ENCODE results near the gene FASN.

The FASN gene

DNA sequence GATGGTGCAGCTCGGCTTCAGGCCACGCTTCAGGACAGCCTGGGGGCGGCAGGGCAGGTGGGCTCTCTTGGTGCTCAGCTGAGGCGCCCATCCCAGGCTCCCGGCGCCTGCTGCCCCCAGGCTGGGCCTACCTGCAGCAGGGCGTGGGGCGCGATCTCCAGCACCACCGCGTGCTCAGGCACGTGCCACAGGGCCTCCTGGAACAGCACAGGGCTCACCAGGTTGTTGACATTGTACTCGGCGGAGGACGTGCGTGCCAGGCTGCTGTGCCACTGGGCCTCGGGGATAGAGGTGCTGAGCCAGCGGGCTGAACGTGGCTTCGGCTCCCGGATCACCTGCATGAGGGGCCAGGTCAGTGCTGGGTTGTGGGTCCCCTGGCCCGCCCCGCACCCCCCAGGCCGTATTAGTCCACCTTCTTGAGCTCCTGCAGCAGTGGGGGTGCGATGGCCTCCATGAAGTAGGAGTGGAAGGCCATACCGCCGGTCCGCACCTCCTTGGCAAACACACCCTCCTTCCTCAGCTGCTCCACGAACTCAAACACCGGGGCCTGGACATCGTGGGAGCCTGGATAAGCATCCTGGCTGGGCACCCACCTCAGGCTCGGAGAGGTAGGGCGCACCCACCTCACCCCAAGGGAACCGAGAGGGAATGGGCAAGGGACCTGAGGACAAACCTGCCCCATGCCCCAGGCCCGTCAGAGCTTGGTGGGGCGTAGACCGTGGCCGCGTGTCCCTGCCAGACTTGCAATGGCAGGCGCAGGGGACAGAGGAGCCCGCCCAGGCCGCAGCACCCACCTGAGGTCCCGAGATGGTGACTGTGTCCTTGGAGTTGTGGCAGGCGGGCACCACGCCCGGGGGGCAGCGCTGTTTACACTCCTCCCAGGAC lies 9.0 kb downstream of the FASN start:
- DNase-seq (ENCODE audit: low spot score) = no peak

DNA sequence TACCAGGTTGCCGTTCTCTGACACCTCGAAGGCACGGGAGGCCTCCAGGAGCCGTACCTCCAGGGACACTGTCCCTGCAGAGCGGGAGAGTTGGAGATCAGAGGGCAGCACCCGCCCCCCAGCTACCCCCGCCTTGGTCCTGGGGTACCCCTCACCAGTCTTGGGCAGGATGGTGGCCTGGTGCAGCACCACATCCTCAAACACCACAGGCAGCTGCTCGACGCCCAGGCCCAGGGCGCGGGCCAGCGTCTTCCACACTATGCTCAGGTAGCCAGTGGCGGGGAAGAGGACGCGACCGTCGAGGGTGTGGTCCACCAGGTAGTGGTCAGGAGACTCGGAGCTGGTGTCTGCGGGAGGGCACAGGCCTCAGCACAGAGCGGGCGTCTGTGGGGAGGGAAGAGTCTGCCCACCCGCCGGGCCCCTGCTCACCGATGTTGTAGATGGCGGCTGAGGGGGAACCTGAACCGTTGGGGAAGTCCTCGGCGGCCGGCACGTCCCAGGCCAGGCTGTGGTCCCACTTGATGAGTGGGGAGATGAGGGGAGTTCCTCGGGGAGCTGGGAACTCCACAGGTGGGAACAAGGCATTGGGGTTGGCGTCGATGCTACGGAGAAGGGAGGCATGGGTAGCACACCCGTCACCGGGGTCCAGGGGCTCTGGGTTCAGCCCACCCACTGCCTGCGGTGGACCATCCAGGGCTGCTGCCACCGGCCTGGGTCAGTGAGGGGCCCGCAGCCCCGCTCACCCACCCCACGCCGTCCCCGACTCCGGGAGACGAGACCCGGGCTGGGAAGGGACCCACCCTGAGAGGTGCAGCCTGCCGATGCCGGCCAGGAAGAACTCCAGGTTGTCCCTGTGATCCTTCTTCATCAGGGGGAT lies 9.8 kb downstream of the FASN start:
- no peak for DNase-seq (ENCODE audit: low spot score)

DNA sequence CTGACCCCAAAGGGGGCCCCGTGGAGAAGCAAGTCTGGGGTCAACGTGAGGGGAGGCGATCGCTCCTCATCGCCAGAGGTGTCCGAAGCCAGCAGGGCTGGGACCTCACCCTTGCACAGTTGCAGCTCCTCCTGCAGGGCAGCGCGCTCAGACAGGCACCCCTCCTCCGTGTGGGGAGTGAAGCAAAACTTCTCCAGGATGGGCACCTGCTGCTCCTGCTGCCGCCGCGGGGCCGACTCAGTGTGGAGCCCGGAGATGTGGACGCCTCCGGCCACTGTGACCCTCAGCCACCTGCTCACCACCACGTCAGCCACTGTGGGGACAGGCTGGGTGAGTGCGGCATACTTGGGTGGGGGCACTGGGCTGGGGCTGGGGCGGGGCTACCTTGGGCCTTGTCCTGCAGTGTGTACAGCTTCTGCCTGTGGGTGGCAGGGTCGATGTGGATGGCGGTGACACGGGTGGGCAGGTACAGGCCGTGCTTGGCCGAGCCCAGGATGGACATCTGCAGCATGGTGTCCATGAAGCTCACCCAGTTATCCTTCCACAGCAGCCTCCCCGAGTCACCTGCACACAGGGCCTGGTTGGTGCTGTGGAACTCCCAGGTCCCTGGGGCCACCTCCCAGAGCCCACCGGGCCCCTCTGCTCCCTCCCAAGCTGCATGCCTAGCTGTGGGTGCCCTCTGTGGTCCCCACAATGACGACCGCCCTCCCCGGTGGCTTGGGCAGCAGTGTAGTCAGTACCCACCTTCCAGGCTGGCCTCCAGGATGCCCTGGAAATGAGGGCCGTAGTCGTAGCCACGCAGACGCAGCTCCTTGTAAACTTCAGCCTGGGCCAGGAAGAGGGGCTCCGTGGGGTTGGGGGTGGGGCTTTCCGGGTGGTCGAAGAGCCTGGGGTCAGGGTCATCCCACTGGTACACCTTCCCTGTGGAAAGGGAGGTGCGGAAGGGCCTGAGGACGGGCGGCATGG lies 10.8 kb downstream of the FASN start:
- no peak for DNase-seq (ENCODE audit: low spot score)

DNA sequence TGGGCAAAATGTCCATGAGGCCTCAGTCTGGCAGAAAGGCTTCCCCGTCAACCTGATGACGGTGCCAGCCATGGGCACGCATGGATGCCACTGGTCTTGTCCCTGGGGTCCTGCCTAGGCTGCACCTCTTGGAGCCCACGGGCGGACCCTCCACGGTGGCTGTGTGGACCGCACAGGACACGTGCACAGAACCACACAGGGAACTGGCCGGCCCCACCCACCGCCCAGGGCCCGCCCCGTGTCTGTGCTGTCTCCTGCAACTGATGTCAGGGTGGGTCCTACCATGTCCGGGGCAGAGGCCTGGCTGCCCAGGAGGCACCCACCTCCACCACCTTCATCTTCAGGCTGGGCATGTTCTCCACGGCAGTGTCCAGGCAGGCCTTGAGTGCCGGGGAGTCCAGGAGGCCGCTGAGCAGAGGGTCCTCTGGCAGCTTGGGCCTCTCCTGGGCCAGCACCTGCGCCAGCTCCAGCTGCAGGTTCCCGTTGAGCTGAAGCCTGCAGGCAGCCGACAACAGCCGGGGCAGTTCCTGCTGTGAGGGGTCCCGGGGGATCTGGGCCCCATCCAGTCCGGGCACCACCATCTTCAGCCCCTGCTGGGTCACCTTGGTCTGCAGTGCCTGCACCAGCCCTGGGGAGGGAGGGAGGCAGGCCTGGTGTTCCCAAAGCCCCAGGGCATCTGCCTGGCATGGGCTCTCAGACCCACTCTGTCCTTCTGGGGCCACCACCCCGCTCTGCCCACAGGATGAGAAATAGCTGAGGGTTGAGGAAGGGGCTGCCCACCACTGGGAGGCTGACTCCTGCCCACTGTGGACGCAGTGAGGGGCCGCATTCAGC lies 11.9 kb downstream of the FASN start:
- no peak for DNase-seq (ENCODE audit: low spot score)

DNA sequence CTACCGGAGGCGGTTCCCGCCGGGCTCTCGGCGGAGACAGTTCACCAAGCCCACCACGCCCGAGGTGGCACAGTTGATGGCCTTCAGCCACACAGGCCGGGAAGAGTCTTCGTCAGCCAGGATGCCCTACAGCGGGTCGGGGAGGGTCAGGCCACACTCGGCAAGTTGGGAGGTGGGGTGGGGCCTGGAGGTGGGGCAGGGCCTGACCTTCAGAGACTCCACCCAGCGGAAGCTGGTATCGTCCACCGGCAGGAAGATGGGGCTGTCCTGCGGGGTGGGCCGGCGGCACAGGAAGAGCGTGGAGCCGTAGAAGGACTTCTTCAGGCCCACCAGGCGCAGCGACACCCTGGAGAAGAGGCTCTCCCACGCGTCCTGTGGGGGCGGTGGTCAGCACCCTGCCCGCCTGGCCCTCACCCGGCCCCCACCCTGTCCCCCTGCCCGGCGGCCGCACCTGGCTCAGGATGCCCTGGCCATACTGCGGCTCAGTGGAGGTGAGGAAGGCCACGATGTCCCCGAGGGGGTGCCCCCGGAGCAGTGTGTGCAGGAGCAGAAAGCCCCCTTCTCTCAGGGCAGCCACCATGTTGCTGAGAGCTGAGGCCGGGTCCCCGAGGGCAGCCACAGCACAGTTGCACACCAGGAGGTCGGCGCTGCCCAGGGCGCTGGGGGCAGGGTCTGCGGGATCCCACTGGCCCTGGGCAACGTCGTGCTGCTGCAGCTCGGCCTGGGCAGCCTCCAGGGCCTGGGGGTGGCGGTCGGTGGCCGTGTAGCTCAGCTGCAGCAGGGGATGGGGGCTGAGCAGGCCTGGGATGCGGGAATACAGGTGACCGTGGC lies 12.8 kb downstream of the FASN start:
- no peak for DNase-seq (ENCODE audit: low spot score)

DNA sequence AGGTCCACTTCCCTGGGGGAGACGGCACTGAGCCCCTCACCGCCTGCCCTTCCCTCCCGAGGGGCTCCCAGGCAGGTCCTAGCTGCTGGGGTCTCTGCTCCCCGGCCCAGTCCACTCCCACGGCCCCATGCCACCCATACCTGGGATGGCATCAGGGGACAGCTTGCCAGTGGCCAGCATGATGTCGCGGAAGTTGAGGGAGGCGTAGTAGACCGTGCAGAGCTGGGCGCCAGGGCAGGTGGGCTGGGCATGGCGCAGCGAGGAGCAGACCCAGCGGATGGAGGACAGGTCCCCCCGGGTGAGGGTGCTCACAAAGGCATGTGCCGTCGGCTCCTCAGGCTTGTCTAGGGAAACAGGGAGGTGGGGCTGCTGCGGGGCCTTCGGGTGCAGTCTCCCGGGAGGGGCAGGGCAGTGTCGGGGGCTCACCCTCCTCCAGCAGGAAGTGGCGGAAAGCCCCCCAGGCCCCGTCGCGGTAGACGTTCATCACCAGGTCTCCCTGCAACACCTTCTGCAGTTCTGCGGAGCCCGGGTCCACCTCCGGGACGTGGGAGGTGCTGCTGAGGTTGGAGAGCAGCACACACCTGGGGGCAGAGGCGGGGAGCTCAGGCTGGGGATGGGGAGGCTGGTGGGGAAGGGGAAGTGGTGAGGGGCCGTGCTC lies 13.5 kb downstream of the FASN start:
- no peak for DNase-seq (ENCODE audit: low spot score)

DNA sequence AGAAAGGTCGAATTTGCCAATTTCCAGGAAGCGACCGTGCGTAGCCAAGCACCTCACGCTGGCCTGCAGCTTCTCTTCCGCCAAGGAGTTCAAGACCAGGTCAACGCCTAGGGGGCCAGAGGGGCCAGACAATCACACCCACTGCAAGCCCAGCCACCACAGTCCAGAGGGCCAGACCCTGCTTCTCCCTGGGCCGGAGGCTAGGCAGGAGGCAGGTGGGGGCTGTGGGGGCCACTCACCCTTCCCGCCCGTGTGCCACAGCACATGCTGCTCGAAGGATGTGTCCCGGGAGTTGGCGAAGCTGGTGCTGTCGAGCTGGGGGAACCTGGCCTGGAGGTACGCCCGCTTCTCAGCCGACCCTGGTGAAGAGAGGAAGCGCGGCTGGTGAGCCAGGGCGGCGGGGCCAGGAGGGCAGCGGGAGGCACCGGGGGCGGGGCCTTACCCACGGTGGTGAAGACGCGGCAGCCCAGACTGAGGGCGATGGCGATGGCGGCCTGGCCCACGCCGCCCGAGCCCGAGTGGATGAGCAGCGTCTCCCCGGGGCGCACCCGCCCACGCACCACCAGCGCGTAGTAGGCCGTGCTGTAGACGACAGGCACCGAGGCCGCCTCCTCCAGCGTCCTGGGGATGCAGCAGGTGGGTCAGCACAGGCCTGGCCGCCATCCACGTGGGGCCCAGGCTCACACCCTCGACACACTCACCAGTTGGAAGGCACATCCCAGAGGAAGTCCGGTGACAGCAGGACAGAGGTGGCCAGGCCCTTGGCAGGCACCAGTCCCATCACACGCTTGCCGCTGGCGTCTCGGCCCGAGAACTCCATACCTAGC lies 14.3 kb downstream of the FASN start:
- no peak for DNase-seq (ENCODE audit: low spot score)

DNA sequence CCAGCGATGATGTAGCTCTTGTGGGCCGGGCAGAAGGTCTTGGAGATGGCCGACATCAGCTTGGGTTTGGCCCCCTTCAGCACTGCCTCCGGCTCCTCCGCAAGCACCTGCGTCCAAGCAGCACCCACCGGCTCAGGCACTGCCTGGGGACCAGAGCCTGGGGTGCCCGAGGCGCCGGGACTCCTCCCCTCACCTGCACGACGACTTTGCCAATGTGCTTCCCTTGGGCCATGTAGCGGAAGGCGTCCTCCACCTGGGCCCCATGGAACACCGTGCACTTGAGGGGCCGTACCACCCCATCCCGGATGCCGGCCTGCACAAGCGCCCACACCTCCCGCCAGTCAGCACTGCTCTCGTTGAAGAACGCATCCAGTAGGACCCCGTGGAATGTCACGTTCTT lies 15.0 kb downstream of the FASN start:
- DNase-seq (ENCODE audit: low spot score) = no peak

DNA sequence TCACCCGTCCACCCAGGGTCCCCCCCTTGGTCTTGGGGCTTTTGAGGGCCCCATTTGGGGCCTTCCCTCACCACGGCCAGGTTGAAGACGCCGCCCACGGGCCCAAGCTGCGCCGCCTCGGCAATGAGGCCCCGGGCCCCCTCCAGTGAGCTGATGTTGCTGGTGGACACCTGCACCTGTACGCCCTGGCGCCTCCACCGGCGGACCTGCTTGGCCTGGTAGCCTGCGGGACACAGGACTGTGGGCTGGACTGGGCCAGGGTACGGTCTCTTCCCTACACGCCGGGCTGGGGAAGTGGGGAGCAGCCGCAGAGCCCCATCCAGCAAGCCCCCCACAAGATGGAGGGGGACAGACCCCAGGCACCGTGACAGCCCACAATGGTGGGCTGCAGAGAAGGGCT lies 15.6 kb downstream of the FASN start:
- DNase-seq (ENCODE audit: low spot score) = no peak

DNA sequence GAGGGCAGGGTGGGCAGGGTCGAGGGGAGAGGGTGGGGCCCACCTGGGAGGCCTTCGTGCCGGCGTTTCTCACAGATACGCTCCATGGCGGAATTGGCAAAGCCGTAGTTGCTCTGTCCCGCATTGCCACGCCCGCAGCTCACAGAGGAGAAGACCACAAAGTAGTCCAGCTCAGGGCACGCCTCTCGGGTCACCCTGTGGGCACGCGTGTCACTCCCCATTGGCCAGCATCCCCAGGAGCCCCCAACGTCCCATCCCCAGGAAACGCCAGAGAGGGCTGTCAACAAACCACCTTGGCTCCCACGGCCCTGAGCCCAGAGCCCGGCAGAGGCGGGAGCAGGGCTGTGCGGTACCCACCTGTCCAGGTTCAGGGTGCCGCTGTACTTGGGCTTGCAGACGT lies 16.1 kb downstream of the FASN start:
- no peak for DNase-seq (ENCODE audit: low spot score)

DNA sequence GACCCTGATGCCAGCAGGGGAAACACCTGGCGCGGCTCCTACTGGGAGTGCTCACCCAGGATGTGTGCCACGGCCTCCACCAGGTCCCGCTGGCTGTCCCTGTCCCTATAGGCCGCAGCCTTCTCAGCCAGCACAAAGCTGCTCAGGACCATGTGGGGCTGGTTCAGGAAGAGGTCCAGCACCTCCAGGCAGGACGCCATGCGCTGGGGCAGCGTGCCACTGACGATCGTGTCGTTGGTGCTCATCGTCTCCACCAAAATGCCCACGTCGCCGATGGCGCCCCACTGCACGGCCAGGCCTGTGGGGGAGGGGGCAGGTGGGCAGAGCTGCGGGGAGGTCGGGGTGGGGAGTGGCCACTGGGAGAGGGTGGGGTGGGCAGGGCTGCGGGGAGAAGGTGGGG lies 16.5 kb downstream of the FASN start:
- no peak for DNase-seq (ENCODE audit: low spot score)

DNA sequence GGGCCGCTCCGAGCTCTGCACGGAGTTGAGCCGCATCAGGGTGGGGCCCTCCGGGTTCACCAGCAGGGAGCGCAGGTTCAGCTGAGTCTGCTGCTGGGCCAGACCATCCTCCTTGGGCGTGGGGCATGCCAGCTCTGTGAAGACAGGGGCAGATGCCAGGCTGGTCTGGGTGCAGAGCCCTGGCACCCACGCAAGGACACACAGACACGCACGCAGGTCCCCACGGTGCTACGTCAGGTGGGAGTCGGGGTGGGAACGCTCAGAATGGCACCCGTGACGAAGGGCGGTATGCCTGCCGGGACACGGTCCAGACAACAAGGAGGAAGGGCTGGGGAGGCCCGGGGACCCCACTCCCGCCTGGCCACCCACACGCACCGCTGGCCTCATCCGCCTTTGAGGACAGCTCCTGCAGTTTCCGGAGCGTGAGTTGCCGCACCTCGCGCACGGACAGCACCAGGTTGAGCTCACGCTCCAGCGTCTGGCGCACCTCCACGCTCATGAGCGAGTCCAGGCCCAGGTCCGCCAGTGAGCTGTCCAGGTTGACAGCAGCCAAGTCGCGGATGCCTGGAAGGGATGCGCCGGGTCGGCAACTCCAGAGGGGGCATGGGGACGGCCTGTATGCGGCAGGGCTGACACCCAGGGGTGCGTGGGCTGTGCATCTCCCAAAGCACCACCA lies 17.1 kb downstream of the FASN start:
- DNase-seq (ENCODE audit: low spot score) = no peak

DNA sequence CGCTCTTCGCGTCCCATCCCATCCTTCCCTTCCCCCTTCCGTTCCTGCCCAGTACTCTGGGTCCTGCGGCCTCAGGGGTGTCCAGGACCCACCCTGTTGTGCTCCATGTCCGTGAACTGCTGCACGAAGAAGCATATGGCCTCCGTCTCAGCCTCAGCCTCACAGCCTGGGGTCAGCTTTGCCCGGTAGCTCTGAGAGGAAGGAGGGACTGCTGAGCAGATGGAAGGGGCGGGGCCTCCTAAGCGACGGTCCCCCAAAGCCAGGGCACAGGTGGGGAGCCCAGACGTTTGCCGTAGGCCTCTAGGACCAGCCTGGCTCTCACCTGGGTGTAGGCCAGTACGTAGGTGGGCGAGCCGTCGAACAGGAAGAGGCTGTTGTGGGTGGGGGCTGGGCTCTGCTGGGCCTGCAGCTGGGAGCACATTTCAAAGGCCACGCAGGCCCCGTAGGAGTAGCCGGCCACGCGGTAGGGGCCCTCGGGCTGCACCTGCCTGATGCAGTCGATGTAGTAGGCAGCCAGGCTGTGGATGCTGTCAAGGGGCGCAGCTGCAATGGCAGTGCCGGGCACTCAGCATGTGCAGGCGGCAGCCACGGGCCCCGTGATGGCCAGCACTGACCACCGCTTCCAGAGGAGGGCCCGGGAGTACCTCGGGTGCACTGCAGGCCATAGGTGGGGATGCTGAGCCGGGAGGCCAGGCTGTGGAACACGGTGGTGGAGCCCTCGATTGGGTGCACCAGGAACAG lies 17.8 kb downstream of the FASN start:
- DNase-seq (ENCODE audit: low spot score) = no peak

DNA sequence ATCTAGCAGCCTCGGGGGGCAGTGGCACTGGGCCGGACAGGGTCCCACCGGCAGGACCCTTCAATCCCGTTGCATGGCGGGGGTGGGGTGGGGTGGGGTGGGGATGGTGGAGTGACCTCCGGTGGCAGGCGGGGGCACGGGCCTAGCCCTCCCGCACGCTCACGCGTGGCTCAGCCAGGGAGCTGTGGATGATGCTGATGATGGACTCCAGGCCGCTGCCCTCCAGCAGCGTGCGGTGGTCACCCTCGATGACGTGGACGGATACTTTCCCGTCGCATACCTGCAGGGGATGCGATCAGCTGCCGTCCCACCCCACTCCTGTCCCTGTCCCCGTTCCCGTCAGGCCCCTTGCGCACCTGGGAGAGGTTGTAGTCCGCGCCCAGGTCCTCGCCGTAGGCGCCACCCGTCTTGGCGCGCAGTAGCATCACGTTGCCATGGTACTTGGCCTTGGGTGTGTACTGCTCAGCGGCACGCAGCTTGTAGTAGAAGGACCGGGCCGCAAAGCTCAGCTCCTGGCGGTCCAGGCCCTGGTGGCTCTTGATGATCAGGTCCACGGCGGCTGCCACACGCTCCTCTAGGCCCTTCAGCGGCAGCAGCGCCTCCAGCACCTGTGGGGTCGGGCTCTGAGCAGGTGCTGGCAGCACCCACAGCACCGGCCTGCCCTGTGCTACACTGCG lies 18.9 kb downstream of the FASN start:
- no peak for DNase-seq (ENCODE audit: low spot score)

DNA sequence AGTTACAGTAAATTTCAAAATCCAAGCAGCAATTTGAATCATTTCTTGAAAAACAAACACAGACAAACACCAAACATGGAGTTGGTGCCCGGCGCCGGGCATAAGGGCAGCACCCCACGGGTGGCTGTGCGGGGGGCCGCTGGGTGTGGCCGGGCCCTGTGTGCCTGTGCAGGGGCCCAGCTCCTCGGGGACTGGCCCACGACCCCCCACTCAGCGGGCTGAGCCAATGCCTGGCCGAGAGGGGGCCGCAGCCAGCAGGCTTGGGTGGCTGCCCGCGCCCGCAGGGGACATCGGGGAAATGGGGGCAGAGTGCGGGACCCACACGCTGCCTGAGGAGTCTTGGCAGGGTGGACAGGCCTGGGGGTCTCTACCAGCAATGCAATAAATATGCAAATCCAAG lies 19.6 kb downstream of the FASN start:
- DNase-seq (ENCODE audit: low spot score) = no peak

DNA sequence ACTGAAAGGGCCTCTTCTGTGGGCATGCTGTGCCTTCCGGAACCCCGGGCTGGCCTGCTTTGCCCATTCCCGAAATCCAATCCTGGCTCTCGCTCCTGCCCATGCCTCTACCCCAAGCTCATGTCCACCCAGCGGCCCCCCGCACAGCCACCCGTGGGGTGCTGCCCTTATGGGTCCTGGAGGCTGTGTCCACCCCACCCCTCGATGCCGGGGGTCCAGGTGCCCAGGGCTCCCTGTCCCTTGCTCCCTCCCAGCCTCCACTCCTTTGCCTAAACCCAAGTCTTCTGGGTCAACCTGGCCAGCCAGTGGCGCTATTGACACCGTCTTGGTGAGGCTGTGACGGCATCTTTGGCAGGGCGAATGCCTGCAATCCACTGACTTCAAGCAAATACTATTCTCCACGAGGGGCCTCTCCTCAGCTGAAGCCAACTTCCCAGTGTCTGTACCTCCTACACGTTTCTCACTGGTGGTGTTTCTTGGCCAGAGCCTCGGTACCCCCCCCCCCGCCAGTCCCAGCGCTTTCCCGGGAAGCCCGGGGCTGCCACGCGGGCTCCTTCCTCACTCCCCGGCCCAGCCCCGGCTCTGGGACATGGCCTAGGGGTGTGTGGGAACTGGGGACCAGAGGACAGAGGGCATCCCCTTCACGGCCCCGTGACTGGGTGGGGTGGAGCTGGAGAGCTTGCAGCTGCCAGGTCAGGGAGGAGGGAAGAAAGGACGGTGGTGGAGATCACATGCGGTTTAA lies 20.2 kb downstream of the FASN start:
- DNase-seq (ENCODE audit: low spot score) = no peak

All from CD4-positive, alpha-beta T cell treated with Interleukin-15 for 4 hours (primary cell).